Skeletal muscle satellite cell (primary cell): ENCODE measurements around the gene S100A11.

Experiments used
- H3K27me3 ChIP-seq: 2 replicates; pipeline ENCODE4 v1.7.0; 2013; ENCODE audit warnings: low read length; ENCODE audit not compliant: control insufficient read depth, insufficient read depth
- H3K36me3 ChIP-seq: 2 replicates; pipeline ENCODE4 v1.7.0; 2013; ENCODE audit warnings: mild to moderate bottlenecking, control low read depth, low read length; ENCODE audit not compliant: insufficient read depth
- H3K4me1 ChIP-seq: 2 replicates; pipeline ENCODE4 v1.7.0; 2013; ENCODE audit warnings: low read length; ENCODE audit not compliant: control insufficient read depth, insufficient read depth
- H3K4me2 ChIP-seq: 2 replicates; pipeline ENCODE4 v1.7.0; 2013; ENCODE audit warnings: mild to moderate bottlenecking, low read length
- H3K4me3 ChIP-seq: 2 replicates; pipeline ENCODE4 v1.7.0; 2013; ENCODE audit warnings: low read length
- H3K9ac ChIP-seq: 2 replicates; pipeline ENCODE4 v1.7.0; 2013; ENCODE audit warnings: mild to moderate bottlenecking, low read depth, low read length, moderate library complexity
- H3K9me3 ChIP-seq: replicated peaks from 2 replicates; pipeline ENCODE4 v1.7.0; 2013; ENCODE audit warnings: mild to moderate bottlenecking, control low read depth, low read length

Gene S100A11

DNA sequence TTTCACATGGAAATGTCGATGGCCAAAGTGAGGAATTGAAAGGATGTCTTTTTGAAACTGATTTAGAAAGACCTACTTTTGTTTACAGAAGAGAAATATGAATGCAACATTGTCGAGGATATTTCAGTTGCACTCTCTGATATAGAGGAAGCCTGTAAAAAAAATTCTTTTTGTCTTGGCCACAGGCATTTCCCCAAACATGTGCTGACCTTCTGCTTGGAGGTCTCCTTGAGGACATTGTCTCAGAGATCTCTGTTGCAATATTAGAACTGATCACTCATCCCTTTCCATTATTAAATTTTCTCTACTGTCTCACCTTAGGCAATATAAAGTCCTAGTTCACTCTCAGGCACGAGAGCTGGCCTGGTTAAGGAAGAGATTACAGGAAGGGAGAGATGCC is 16.0 kb downstream of the S100A11 start:
- H3K4me1 ChIP-seq, result no peaks in the 10 kb centered on the region
- no peaks in the 10 kb centered on the region for H3K36me3 ChIP-seq
- H3K4me3 ChIP-seq, result no peak overlapping the region
- peaks cover 35% of the 10 kb centered on the region for H3K27me3 ChIP-seq
- H3K9ac ChIP-seq, result no peak overlapping the region
- no peak overlapping the region for H3K4me2 ChIP-seq
- H3K9me3 ChIP-seq, result no peaks in the 10 kb centered on the region

DNA sequence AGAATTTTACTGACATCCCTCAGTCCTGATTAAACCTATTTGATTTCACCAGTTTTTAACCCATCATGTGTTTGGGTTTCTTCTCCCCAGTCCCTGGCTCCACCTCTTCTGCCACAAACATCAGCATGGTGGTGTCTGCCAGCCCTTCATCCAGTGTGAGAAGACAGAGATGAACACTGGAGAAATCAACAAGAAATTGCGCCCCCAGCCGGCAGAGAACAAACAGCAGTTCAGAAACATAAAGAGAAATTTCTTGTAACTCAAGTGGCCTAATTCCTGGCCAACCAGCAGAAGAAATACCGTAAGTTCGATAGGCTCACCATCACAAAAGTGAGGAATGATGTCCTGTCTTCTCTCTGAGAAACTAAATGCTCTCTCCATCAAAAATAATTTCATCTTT is 18.3 kb downstream of the S100A11 start:
- no peaks in the 10 kb centered on the region for H3K4me1 ChIP-seq
- H3K4me2 ChIP-seq, result no peak overlapping the region
- H3K27me3 ChIP-seq, result peaks cover 38% of the 10 kb centered on the region

DNA sequence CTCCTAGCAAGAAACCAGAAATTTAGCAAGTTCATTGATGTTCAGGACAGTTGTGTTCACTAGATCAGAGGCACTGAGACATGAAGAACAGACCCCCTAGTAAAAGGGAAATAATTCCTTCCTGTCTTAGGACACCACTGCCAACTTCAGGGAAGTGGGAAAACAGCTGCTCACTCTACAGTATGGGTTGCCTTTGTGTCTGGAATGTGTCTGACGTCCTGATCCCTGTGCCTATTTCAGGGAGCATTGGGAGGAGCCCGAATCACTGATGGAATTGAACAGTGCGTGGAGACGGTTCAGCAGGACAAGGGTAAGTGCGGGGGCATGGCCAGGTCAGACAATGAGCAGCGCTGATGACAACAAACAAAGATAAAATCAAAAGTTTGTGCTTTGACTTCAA is 21.0 kb downstream of the S100A11 start:
- Histone ChIP-seq H3K4me1 (no peaks in the 10 kb centered on the region), H3K9me3 (no peaks in the 10 kb centered on the region), H3K36me3 (no peaks in the 10 kb centered on the region), H3K4me2 (no peak overlapping the region), H3K9ac (no peak overlapping the region), H3K27me3 (peaks cover 30% of the 10 kb centered on the region), H3K4me3 (no peak overlapping the region)

More for the DNA sequence above, 18.3 kb downstream of the S100A11 start:
- Histone ChIP-seq H3K9ac (no peak overlapping the region), H3K36me3 (no peaks in the 10 kb centered on the region), H3K9me3 (no peaks in the 10 kb centered on the region), H3K4me3 (no peak overlapping the region)

DNA sequence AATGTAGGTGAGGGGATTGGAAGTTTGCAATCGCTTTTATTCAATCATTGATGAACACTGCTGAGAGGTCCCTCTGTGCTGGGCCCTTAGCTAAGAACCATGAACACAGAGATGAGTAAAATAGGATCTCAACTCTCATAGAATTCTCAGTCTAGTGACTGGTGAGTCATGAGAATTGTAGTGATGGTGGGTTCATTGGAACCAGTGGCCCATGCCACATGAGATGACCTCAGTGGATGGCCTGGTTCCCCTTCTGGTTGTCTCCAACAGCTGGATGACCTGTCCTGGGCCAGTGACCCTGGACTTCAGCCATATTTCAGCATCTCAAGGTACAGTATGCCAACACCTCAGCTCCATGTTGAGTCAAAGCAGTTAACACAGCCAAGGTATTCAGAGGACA is 21.9 kb downstream of the S100A11 start:
- no peak overlapping the region for H3K4me3 ChIP-seq
- H3K4me1 ChIP-seq, result no peaks in the 10 kb centered on the region
- no peak overlapping the region for H3K4me2 ChIP-seq
- no peaks in the 10 kb centered on the region for H3K36me3 ChIP-seq
- no peaks in the 10 kb centered on the region for H3K9me3 ChIP-seq
- peaks cover 32% of the 10 kb centered on the region for H3K27me3 ChIP-seq
- no peak overlapping the region for H3K9ac ChIP-seq

DNA sequence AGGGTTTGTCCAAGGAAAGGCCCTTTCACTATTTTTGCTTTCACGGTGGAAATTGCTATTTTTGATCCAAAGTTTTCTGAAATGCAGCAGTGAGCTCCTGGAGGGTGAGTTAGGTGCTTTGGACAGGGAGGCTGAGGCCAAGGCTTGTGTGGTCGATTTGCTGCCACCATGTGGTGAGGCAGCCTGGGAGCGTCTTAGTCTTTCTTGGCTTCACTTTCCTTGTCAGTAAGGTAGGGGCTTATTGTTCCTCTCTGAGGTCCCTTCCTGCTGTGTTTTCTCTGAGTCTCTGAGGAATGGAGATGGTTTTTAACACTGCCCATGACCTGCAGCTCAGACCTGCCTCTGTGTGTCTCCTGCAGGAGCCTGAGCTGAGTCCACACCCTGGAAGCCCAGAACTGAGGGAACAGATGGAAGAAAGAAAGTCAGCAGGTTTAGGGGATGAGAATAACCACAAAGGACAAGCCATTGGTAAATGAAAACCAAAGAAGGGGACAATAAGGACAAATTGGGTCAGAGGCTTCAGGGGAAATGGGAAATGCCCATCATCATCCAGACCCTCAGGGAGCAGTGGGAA is 23.1 kb downstream of the S100A11 start:
- H3K4me3 ChIP-seq, result no peak overlapping the region
- H3K9me3 ChIP-seq, result no peaks in the 10 kb centered on the region
- H3K4me1 ChIP-seq, result no peaks in the 10 kb centered on the region
- no peak overlapping the region for H3K9ac ChIP-seq
- no peaks in the 10 kb centered on the region for H3K36me3 ChIP-seq
- H3K4me2 ChIP-seq, result no peak overlapping the region
- H3K27me3 ChIP-seq, result peaks cover 42% of the 10 kb centered on the region

- no peak overlapping the region for H3K9ac ChIP-seq
- no peak overlapping the region for H3K4me3 ChIP-seq
- H3K36me3 ChIP-seq, result no peaks in the 10 kb centered on the region
- peaks cover 58% of the 10 kb centered on the region for H3K27me3 ChIP-seq
- no peaks in the 10 kb centered on the region for H3K9me3 ChIP-seq
- no peak overlapping the region for H3K4me2 ChIP-seq
- H3K4me1 ChIP-seq, result no peaks in the 10 kb centered on the region
Measured at GRCh38 chr1:152009691-152010090, 27.1 kb downstream of the S100A11 start.

GRCh38 chr1:152007047-152007446 is 29.8 kb downstream of the S100A11 start:
- H3K9me3 ChIP-seq, result no peaks in the 10 kb centered on the region
- H3K27me3 ChIP-seq, result peaks cover 66% of the 10 kb centered on the region
- no peak overlapping the region for H3K4me3 ChIP-seq
- no peaks in the 10 kb centered on the region for H3K36me3 ChIP-seq
- H3K4me1 ChIP-seq, result no peaks in the 10 kb centered on the region
- no peak overlapping the region for H3K9ac ChIP-seq
- no peak overlapping the region for H3K4me2 ChIP-seq

GRCh38 chr1:152005360-152005912 is 31.4 kb downstream of the S100A11 start:
- no peak overlapping the region for H3K4me3 ChIP-seq
- no peaks in the 10 kb centered on the region for H3K9me3 ChIP-seq
- H3K36me3 ChIP-seq, result no peaks in the 10 kb centered on the region
- H3K27me3 ChIP-seq, result peaks cover 63% of the 10 kb centered on the region
- peaks cover 7% of the 10 kb centered on the region for H3K4me1 ChIP-seq
- no peak overlapping the region for H3K9ac ChIP-seq
- H3K4me2 ChIP-seq, result no peak overlapping the region

DNA sequence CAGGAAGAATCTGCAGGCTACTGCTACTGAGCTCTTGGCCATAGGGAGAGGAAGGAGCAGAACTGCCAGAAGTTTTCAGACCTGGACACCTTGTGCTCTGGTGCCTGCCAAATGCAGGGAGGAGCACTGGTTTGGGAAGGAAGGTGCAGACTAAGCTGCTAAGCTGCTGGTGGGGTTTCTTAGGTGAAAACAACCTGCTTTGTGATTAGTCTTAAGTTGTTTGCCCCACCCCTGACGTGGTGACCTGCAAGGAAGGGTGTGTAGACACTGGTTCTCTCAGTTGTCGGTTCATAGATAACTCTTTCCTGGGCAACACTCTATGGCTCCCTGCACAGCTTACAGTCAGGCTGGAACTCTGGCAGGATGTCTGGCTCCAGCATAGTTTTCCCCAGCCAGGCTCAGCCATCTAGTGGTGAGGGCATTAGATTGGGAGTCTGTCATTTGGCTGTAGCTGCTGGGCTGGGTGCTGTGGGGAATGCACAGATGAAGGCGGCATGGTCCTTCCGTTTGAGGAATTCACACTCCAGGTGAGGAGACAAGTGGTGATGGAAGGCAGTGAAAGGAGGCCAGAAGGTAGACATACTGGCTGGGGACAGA is 32.9 kb downstream of the S100A11 start:
- Histone ChIP-seq H3K9me3 (no peaks in the 10 kb centered on the region), H3K4me1 (peaks cover 7% of the 10 kb centered on the region), H3K27me3 (peaks cover 53% of the 10 kb centered on the region)

GRCh38 chr1:152002960-152003359 is 33.8 kb downstream of the S100A11 start:
- Histone ChIP-seq H3K27me3 (peaks cover 43% of the 10 kb centered on the region), H3K9me3 (no peaks in the 10 kb centered on the region), H3K36me3 (no peaks in the 10 kb centered on the region), H3K9ac (no peak overlapping the region), H3K4me1 (peaks cover 7% of the 10 kb centered on the region), H3K4me3 (no peak overlapping the region), H3K4me2 (no peak overlapping the region)

More for the DNA sequence above, 32.9 kb downstream of the S100A11 start:
- no peak overlapping the region for H3K9ac ChIP-seq
- no peaks in the 10 kb centered on the region for H3K36me3 ChIP-seq
- H3K4me2 ChIP-seq, result no peak overlapping the region
- no peak overlapping the region for H3K4me3 ChIP-seq

DNA sequence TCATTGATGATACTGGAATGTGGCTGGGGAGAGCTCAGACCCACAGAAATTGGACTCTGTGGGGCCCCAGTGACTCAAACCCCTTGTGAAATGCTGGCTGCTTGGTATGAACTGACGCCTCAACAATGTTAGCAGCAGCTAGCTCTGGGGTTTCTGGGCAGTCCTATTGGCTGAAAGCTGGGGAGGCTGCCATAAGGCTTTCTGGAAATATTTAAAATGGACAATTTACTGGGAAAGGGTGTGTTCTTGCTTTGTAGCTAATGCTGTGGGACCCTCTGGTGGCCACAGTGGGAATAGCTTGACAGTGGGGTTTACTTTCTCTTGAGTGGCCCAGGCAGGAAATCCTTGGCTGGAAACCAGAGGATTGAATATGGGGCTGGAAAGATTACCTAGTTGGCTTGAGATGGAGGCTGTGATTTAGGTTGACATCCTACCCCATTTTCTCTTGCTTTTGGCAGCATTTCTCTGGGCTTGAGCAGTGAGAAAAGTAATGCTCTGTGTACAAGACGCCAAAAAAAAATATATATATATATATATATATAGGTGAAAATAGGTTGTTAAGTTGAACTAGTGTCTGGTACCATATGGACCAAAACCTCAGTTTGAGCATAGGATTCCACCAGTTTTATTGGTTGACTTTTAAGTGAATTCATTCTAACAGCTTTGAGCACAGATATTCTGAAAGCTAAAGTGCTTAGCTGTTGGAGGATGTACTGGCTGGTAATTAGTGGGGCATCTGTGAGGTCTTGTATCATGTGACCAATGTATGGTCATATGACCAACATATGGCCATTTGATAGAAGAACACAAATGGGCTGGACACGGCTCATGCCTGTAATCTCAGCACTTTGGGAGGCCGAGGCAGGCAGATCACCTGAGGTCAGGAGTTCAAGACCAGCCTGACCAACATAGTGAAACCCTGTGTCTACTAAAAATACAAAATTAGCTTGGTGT is 34.9 kb downstream of the S100A11 start:
- peaks cover 7% of the 10 kb centered on the region for H3K4me1 ChIP-seq
- H3K4me2 ChIP-seq, result peak overlapping the region; percentile 63
- H3K9ac ChIP-seq, result no peak overlapping the region
- H3K36me3 ChIP-seq, result no peaks in the 10 kb centered on the region
- peaks cover 34% of the 10 kb centered on the region for H3K27me3 ChIP-seq
- H3K9me3 ChIP-seq, result no peaks in the 10 kb centered on the region
- H3K4me3 ChIP-seq, result no peak overlapping the region
